ENCODE results near the gene CHRM1. TPM values are rescaled to one million over a fixed set of nuclear protein-coding genes. Genes with fewer than 3 reads are reported as not detected.

CHRM1 gene, protein sequence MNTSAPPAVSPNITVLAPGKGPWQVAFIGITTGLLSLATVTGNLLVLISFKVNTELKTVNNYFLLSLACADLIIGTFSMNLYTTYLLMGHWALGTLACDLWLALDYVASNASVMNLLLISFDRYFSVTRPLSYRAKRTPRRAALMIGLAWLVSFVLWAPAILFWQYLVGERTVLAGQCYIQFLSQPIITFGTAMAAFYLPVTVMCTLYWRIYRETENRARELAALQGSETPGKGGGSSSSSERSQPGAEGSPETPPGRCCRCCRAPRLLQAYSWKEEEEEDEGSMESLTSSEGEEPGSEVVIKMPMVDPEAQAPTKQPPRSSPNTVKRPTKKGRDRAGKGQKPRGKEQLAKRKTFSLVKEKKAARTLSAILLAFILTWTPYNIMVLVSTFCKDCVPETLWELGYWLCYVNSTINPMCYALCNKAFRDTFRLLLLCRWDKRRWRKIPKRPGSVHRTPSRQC
- polyA plus RNA-seq (2013, experiment 1 of 2) = 0.01 TPM
- not detected for polyA plus RNA-seq (2013, experiment 2 of 2)

DNA sequence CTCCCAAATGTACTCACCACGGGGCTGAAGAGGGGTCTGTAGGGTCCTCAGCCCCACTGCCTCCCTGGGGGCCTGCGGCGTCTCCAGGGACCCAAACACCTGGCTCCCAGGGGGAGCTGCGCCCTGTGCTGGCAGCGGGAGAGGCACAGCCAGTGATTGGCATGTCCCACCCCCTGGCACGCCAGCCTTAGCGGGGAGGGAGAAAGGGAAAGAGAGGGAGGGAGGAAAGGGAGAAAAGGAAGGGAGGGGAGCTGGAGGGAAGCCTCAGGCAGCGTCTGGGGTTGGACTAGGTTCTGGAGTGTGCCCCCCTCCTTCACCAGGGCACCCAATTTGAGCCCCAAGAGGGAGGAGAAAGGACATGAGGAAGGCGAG, at the start of gene CHRM1:
Gene CHRM1, minus strand, starts transcription at position 163 of the 372 bp plus-strand sequence. CDS start 10,263 bp downstream, outside the sequence.
- Histone ChIP-seq H4K8ac (ENCODE audit: low read length) (no peak within 1 kb of the TSS), H3K4me1 (ENCODE audit: control insufficient read depth, insufficient read depth, low read depth, low read length) (peaks cover 21% of the 10 kb centered on the region)
- DNase-seq = no peak

DNA sequence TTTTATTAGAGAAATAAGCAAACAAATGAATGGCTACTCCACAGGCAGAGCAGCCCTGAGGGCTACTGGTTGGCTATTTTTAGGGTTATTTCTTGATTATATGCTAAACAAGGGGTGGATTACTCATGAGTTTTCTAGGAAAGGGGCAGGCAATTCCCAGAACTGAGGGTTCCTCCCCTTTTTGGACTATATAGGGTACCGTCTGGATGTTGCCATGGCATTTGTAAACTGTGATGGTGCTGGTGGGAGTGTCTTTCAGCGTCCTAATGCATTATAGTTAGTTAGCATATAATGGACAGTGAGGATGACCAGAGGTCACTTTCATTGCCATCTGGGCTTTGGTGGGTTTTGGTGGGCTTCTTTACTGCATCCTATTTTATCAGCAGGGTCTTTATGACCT, 44.4 kb upstream of the CHRM1 start:
- no peaks in the 10 kb centered on the region for H3K79me1 ChIP-seq (replicated peaks; ENCODE audit: low read length, poor library complexity, severe bottlenecking)
- no peak overlapping the region for H3K23ac ChIP-seq (ENCODE audit: low read length in 2 of 2)
- H2AFZ ChIP-seq (ENCODE audit: low read depth, low read length) = no peak overlapping the region
- no peak overlapping the region for H3K27ac ChIP-seq (ENCODE audit: low read length, poor library complexity, severe bottlenecking)
- no peak overlapping the region for H2BK12ac ChIP-seq (ENCODE audit: low read length in 2 of 2)
- no peak overlapping the region for H3K18ac ChIP-seq (ENCODE audit: low read depth in 1 of 2, low read length in 2 of 2)
- no peaks in the 10 kb centered on the region for H3K4me1 ChIP-seq (ENCODE audit: control insufficient read depth, insufficient read depth, low read depth, low read length)
- H3K9ac ChIP-seq (ENCODE audit: low read length) = no peak overlapping the region
- no peak overlapping the region for H3K4me3 ChIP-seq (ENCODE audit: insufficient read depth in 1 of 2, low read depth in 1 of 2, low read length in 2 of 2)
- 66% methylated on average over 2 of the region's 2 CpGs for WGBS
- no peak overlapping the region for H4K8ac ChIP-seq (ENCODE audit: low read length)
- H3K4ac ChIP-seq (ENCODE audit: low read depth in 1 of 2, low read length in 2 of 2) = no peak overlapping the region
- no peak for DNase-seq
- H2BK5ac ChIP-seq (ENCODE audit: low read depth, low read length, poor library complexity, severe bottlenecking) = no peak overlapping the region
- no peaks in the 10 kb centered on the region for H3K9me3 ChIP-seq (ENCODE audit: control insufficient read depth, low read length)
- H3K36me3 ChIP-seq (ENCODE audit: control insufficient read depth in 1 of 2, insufficient read depth in 2 of 2, low read depth in 1 of 2, low read length in 2 of 2) = no peaks in the 10 kb centered on the region
- no peak overlapping the region for H3K14ac ChIP-seq (ENCODE audit: low read length in 2 of 2)
- H3K27me3 ChIP-seq (ENCODE audit: control insufficient read depth in 1 of 2, insufficient read depth in 1 of 2, low read length in 2 of 2) = peaks cover 0 to 9% of the 10 kb centered on the region in 2 experiments
- H2AK5ac ChIP-seq (ENCODE audit: low read length, severe bottlenecking) = no peak overlapping the region
- no peak overlapping the region for H2BK15ac ChIP-seq (ENCODE audit: low read depth, poor library complexity, severe bottlenecking)
- H3K4me2 ChIP-seq (ENCODE audit: low read length, poor library complexity, severe bottlenecking) = no peak overlapping the region
- no peak overlapping the region for H4K91ac ChIP-seq (ENCODE audit: low read length)
- H2BK120ac ChIP-seq (ENCODE audit: low read depth, low read length) = no peak overlapping the region

More for the DNA sequence above, at the start of gene CHRM1:
- H3K4me3 ChIP-seq (ENCODE audit: insufficient read depth in 1 of 2, low read depth in 1 of 2, low read length in 2 of 2) = no peak within 1 kb of the TSS
- H3K27ac ChIP-seq (ENCODE audit: low read length, poor library complexity, severe bottlenecking) = no peak within 1 kb of the TSS
- no peak within 1 kb of the TSS for H3K14ac ChIP-seq (ENCODE audit: low read length in 2 of 2)
- no peak within 1 kb of the TSS for H2BK5ac ChIP-seq (ENCODE audit: low read depth, low read length, poor library complexity, severe bottlenecking)
- H3K27me3 ChIP-seq (ENCODE audit: control insufficient read depth in 1 of 2, insufficient read depth in 1 of 2, low read length in 2 of 2) = peaks cover 79 to 87% of the 10 kb centered on the region in 2 experiments
- no peak within 1 kb of the TSS for H4K91ac ChIP-seq (ENCODE audit: low read length)
- H3K4ac ChIP-seq (ENCODE audit: low read depth in 1 of 2, low read length in 2 of 2) = no peak within 1 kb of the TSS
- no peak within 1 kb of the TSS for H3K9ac ChIP-seq (ENCODE audit: low read length)
- H3K4me2 ChIP-seq (ENCODE audit: low read length, poor library complexity, severe bottlenecking) = no peak within 1 kb of the TSS
- H2AK5ac ChIP-seq (ENCODE audit: low read length, severe bottlenecking) = no peak within 1 kb of the TSS
- H2BK15ac ChIP-seq (ENCODE audit: low read depth, poor library complexity, severe bottlenecking) = no peak within 1 kb of the TSS
- no peak within 1 kb of the TSS for H2AFZ ChIP-seq (ENCODE audit: low read depth, low read length)
- H3K79me1 ChIP-seq (replicated peaks; ENCODE audit: low read length, poor library complexity, severe bottlenecking) = no peaks in the 10 kb centered on the region
- H3K9me3 ChIP-seq (ENCODE audit: control insufficient read depth, low read length) = no peaks in the 10 kb centered on the region
- no peak within 1 kb of the TSS for H2BK12ac ChIP-seq (ENCODE audit: low read length in 2 of 2)
- H3K36me3 ChIP-seq (ENCODE audit: control insufficient read depth in 1 of 2, insufficient read depth in 2 of 2, low read depth in 1 of 2, low read length in 2 of 2) = no peaks in the 10 kb centered on the region
- no peak within 1 kb of the TSS for H3K18ac ChIP-seq (ENCODE audit: low read depth in 1 of 2, low read length in 2 of 2)
- no peak within 1 kb of the TSS for H3K23ac ChIP-seq (ENCODE audit: low read length in 2 of 2)
- WGBS = 48% methylated on average over 7 of the region's 9 CpGs
- no peak within 1 kb of the TSS for H2BK120ac ChIP-seq (ENCODE audit: low read depth, low read length)

DNA sequence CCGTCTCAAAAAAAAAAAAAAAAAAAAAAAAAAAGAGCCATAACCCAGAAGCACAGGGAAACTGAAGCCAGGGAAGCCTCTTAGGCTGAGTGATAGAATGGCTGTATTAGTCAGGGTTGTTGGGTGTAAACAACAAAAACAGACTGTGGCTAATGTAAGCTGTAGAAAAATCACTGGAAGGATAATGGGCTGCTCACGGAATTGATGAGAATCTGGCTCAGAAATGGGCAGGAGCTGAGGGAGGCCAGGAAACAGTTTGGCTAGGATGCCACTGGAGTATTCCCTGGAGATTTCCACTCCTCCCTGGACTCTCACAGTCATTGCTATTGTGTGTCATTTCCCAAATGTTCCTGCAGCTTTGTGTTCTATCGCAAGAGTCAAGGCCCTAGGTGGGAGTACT, 41.2 kb upstream of the CHRM1 start:
- Histone ChIP-seq H3K18ac (ENCODE audit: low read depth in 1 of 2, low read length in 2 of 2) (no peak overlapping the region), H2BK120ac (ENCODE audit: low read depth, low read length) (no peak overlapping the region), H3K14ac (ENCODE audit: low read length in 2 of 2) (no peak overlapping the region), H2BK12ac (ENCODE audit: low read length in 2 of 2) (no peak overlapping the region), H2BK15ac (ENCODE audit: low read depth, poor library complexity, severe bottlenecking) (no peak overlapping the region), H3K23ac (ENCODE audit: low read length in 2 of 2) (no peak overlapping the region), H3K36me3 (ENCODE audit: control insufficient read depth in 1 of 2, insufficient read depth in 2 of 2, low read depth in 1 of 2, low read length in 2 of 2) (no peaks in the 10 kb centered on the region), H2AK5ac (ENCODE audit: low read length, severe bottlenecking) (no peak overlapping the region), H3K9ac (ENCODE audit: low read length) (no peak overlapping the region), H4K8ac (ENCODE audit: low read length) (no peak overlapping the region), H3K9me3 (ENCODE audit: control insufficient read depth, low read length) (no peaks in the 10 kb centered on the region), H3K4me3 (ENCODE audit: insufficient read depth in 1 of 2, low read depth in 1 of 2, low read length in 2 of 2) (no peak overlapping the region), H2BK5ac (ENCODE audit: low read depth, low read length, poor library complexity, severe bottlenecking) (no peak overlapping the region), H3K79me1 (replicated peaks; ENCODE audit: low read length, poor library complexity, severe bottlenecking) (no peaks in the 10 kb centered on the region), H3K4me2 (ENCODE audit: low read length, poor library complexity, severe bottlenecking) (no peak overlapping the region), H4K91ac (ENCODE audit: low read length) (no peak overlapping the region), H3K27ac (ENCODE audit: low read length, poor library complexity, severe bottlenecking) (no peak overlapping the region), H3K4ac (ENCODE audit: low read depth in 1 of 2, low read length in 2 of 2) (no peak overlapping the region), H2AFZ (ENCODE audit: low read depth, low read length) (no peak overlapping the region), H3K4me1 (ENCODE audit: control insufficient read depth, insufficient read depth, low read depth, low read length) (no peaks in the 10 kb centered on the region), H3K27me3 (ENCODE audit: control insufficient read depth in 1 of 2, insufficient read depth in 1 of 2, low read length in 2 of 2) (peaks cover 0 to 5% of the 10 kb centered on the region in 2 experiments)
- DNase-seq = no peak
- 100% methylated on average over 1 of the region's 3 CpGs for WGBS

DNA sequence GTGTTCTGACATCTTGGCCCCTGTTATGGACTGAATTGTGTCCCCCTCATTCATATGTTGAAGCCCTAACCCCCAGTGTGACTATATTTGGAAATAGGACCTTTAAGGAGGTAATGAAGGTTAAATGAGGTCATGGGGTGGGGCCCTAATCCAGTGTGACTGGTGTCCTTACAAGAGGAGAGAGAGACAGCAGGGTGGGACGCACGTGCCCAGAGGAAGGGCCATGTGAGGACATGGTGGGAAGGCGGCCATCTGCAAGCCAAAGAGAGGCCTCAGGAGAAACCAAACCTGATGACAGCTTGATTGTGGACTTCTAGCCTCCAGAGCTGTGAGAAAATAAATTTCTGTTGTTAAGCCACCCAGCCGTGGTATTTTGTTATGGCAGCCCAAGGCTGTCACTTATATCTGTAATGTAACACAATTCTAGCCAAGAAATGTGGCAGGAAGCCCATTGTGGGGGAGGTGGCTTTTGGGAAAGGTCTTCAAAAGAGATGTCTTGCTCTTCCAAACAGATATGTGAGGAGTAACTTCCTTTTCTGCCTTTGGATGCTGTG, 39.9 kb upstream of the CHRM1 start:
- H3K4ac ChIP-seq (ENCODE audit: low read depth in 1 of 2, low read length in 2 of 2) = no peak overlapping the region
- H3K18ac ChIP-seq (ENCODE audit: low read depth in 1 of 2, low read length in 2 of 2) = no peak overlapping the region
- H2AK5ac ChIP-seq (ENCODE audit: low read length, severe bottlenecking) = no peak overlapping the region
- no peak overlapping the region for H3K27ac ChIP-seq (ENCODE audit: low read length, poor library complexity, severe bottlenecking)
- no peak overlapping the region for H2BK120ac ChIP-seq (ENCODE audit: low read depth, low read length)
- no peak overlapping the region for H4K91ac ChIP-seq (ENCODE audit: low read length)
- H3K23ac ChIP-seq (ENCODE audit: low read length in 2 of 2) = no peak overlapping the region
- H3K9me3 ChIP-seq (ENCODE audit: control insufficient read depth, low read length) = no peaks in the 10 kb centered on the region
- no peak overlapping the region for H3K4me2 ChIP-seq (ENCODE audit: low read length, poor library complexity, severe bottlenecking)
- H2AFZ ChIP-seq (ENCODE audit: low read depth, low read length) = no peak overlapping the region
- no peak overlapping the region for H3K9ac ChIP-seq (ENCODE audit: low read length)
- H3K4me3 ChIP-seq (ENCODE audit: insufficient read depth in 1 of 2, low read depth in 1 of 2, low read length in 2 of 2) = no peak overlapping the region
- H3K14ac ChIP-seq (ENCODE audit: low read length in 2 of 2) = no peak overlapping the region
- no peak for DNase-seq
- H2BK12ac ChIP-seq (ENCODE audit: low read length in 2 of 2) = no peak overlapping the region
- no peaks in the 10 kb centered on the region for H3K79me1 ChIP-seq (replicated peaks; ENCODE audit: low read length, poor library complexity, severe bottlenecking)
- H2BK15ac ChIP-seq (ENCODE audit: low read depth, poor library complexity, severe bottlenecking) = no peak overlapping the region
- H3K36me3 ChIP-seq (ENCODE audit: control insufficient read depth in 1 of 2, insufficient read depth in 2 of 2, low read depth in 1 of 2, low read length in 2 of 2) = no peaks in the 10 kb centered on the region
- peaks cover 0 to 4% of the 10 kb centered on the region in 2 experiments for H3K27me3 ChIP-seq (ENCODE audit: control insufficient read depth in 1 of 2, insufficient read depth in 1 of 2, low read length in 2 of 2)
- no peak overlapping the region for H2BK5ac ChIP-seq (ENCODE audit: low read depth, low read length, poor library complexity, severe bottlenecking)
- WGBS = 76% methylated on average over 3 of the region's 4 CpGs
- no peak overlapping the region for H4K8ac ChIP-seq (ENCODE audit: low read length)
- no peaks in the 10 kb centered on the region for H3K4me1 ChIP-seq (ENCODE audit: control insufficient read depth, insufficient read depth, low read depth, low read length)

Data from mesenchymal stem cell (in vitro differentiated cells and primary cell).